Measurements from ENCODE around the gene ACAT1. TPM values are rescaled to one million over a fixed set of nuclear protein-coding genes. Genes with fewer than 3 reads are reported as not detected.

The ACAT1 gene
- 10 to 100 TPM; 30.3 to 50.6 (median 46.7) TPM for total RNA-seq

GRCh38 chr11:108121274-108122155 is at the start of gene ACAT1:
Gene ACAT1 (plus strand): TSS chr11:108121567. CDS start chr11:108121607, 40 bp downstream.
- peak within 1 kb of the TSS; percentile 77 to 93 (median 81) for H3K4me3 ChIP-seq
- peaks cover 0 to 25% (median 8%) of the 10 kb centered on the region in 4 donors for H3K4me1 ChIP-seq
- peak within 1 kb of the TSS; percentile 85 to 90 (median 88) for H3K27ac ChIP-seq
- no peaks in the 10 kb centered on the region for H3K36me3 ChIP-seq
- TF ChIP-seq CTCF (IDR thresholded peaks at IDR 0.05) (peak; percentile 43 to 65 (median 56)), POLR2A (IDR thresholded peaks at IDR 0.05) (peak; percentile 65 to 76)
- no peaks in the 10 kb centered on the region for H3K27me3 ChIP-seq
- DNase-seq: peak; percentile 95 to 99 (median 98)
- no peaks in the 10 kb centered on the region for H3K9me3 ChIP-seq

- Histone ChIP-seq H3K36me3 (peaks cover 0 to 52% (median 0%) of the 10 kb centered on the region in 3 donors), H3K27ac (no peak overlapping the region), H3K4me3 (no peak overlapping the region), H3K9me3 (no peaks in the 10 kb centered on the region), H3K4me1 (no peaks in the 10 kb centered on the region), H3K27me3 (no peaks in the 10 kb centered on the region)
- TF ChIP-seq POLR2A (IDR thresholded peaks at IDR 0.05): no peak
- TF ChIP-seq CTCF (IDR thresholded peaks at IDR 0.05): no peak
- DNase-seq: no peak
Measured at GRCh38 chr11:108084811-108085210, 36.6 kb upstream of the ACAT1 start.

- Histone ChIP-seq H3K9me3 (no peaks in the 10 kb centered on the region), H3K36me3 (peaks cover 0 to 45% (median 0%) of the 10 kb centered on the region in 3 donors), H3K4me3 (no peak overlapping the region), H3K27ac (no peak overlapping the region), H3K4me1 (no peaks in the 10 kb centered on the region), H3K27me3 (no peaks in the 10 kb centered on the region)
- TF ChIP-seq POLR2A (IDR thresholded peaks at IDR 0.05): no peak
- TF ChIP-seq CTCF (IDR thresholded peaks at IDR 0.05): no peak
- no peak for DNase-seq
Measured at GRCh38 chr11:108085672-108086071, 35.7 kb upstream of the ACAT1 start.

- Histone ChIP-seq H3K9me3 (no peaks in the 10 kb centered on the region), H3K4me3 (no peak overlapping the region), H3K27me3 (no peaks in the 10 kb centered on the region), H3K4me1 (no peaks in the 10 kb centered on the region), H3K27ac (no peak overlapping the region), H3K36me3 (peaks cover 0 to 48% (median 0%) of the 10 kb centered on the region in 3 donors)
- DNase-seq: no peak
- TF ChIP-seq CTCF (IDR thresholded peaks at IDR 0.05): no peak
- no peak for TF ChIP-seq POLR2A (IDR thresholded peaks at IDR 0.05)
Measured at GRCh38 chr11:108092134-108092533, 29.2 kb upstream of the ACAT1 start.

- H3K4me1 ChIP-seq: no peaks in the 10 kb centered on the region
- TF ChIP-seq CTCF (IDR thresholded peaks at IDR 0.05) (no peak), POLR2A (IDR thresholded peaks at IDR 0.05) (no peak)
- DNase-seq: no peak
- H3K27me3 ChIP-seq: no peaks in the 10 kb centered on the region
- no peak overlapping the region for H3K27ac ChIP-seq
- H3K36me3 ChIP-seq: peaks cover 0 to 60% (median 0%) of the 10 kb centered on the region in 3 donors
- H3K4me3 ChIP-seq: no peak overlapping the region
- no peaks in the 10 kb centered on the region for H3K9me3 ChIP-seq
Measured at GRCh38 chr11:108093128-108093904, 28.1 kb upstream of the ACAT1 start.

Measured in Peyer's patch (tissue), 4 donors.